GM19395 (cell line): ENCODE results near the gene TCTN2.
A peak's percentile ranks its signal among the peaks of the same experiment; 100 is the strongest.

Experiments used
- ATAC-seq: cut with Tn5 transposase; IDR thresholded peaks from one replicate; pipeline ENCODE4 v1.9.1; 2021; ENCODE audit warnings: mild to moderate bottlenecking, moderate library complexity; ENCODE audit not compliant: unreplicated experiment

The TCTN2 gene

DNA sequence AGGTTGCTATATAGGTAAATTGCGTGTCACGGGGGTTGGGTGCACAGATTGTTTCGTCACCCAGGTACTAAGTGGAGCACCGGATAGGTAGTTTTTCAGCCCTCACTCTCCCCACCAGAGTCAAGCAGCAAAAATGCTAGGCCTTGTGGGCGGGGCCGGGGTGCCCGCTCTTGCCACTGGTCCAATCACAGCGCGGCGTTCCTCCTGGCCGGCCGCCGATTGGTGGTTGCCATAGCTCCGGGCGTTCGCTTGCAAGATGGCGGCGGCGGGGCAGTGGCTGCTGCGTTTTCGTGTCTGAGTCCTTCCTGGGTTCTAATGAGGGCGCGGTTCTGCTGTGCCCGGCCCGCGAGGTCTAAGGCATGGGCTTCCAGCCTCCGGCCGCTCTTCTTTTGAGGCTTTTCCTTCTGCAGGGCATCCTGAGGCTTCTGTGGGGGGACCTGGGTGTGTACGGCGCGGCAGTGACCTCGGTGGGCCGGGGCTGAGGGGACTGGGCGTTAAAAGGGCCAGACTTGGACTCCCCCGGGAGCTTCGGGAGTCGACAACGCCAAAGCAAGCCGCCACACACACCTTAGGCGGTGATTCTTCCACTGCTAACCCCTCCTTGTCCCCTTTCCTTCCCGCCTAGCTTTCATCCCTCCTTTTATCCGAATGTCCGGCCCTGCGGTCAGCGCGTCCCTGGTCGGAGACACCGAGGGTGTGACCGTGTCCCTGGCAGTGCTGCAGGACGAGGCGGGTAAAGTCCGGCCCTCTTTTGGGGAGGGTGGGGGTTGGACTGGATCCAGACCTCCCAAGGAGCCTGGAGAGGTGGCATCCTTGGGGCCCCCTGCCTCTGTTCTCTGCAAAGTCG is at the start of gene TCTN2:
TCTN2 (plus strand) TSS at position 232 of the 847 bp plus-strand sequence; CDS start at position 360, 128 bp downstream.
- ATAC-seq = peak; percentile 100

DNA sequence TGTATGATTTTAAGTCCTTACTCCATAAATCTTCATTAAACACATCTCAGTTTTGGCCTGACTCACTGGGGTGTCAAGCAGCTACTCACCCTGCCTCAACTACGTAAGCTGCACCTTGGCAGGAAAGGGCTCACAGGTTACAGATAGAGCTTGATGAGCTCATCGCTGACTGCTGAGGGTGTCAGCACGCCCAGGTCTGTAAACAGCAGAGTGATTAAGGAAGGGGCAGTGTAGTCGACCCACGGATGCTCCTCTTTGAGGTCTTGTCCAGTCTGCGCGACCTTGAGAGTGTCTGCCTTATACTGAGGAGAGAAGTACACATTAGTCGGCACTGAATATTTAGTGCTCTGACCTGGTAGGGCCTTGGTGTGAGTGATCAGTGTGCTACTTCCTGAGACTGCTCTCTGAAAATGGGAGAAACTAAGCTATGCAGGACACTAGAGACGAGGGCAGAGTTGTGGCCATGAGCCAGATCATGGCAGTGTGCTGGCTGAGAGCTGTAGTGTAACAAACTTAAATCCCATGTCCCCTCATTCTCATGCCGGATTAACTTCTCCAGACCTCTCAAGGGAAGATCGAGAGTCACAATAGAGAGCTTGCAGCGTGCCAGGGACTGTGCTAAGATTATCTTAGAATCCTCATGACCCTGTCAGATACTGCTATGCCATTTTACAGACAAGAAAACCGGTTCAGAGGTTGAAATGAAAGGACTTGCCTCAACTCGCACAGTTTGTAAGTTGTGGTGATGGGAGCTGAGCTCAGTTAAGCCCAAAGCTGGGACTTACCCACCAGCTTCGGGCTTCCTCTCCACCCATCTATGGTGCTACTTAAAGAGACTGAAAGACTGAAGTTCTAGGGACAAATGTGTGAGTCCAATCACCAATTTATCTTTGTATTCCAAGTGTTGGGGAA is 49.0 kb upstream of the TCTN2 start:
- no peak for ATAC-seq

DNA sequence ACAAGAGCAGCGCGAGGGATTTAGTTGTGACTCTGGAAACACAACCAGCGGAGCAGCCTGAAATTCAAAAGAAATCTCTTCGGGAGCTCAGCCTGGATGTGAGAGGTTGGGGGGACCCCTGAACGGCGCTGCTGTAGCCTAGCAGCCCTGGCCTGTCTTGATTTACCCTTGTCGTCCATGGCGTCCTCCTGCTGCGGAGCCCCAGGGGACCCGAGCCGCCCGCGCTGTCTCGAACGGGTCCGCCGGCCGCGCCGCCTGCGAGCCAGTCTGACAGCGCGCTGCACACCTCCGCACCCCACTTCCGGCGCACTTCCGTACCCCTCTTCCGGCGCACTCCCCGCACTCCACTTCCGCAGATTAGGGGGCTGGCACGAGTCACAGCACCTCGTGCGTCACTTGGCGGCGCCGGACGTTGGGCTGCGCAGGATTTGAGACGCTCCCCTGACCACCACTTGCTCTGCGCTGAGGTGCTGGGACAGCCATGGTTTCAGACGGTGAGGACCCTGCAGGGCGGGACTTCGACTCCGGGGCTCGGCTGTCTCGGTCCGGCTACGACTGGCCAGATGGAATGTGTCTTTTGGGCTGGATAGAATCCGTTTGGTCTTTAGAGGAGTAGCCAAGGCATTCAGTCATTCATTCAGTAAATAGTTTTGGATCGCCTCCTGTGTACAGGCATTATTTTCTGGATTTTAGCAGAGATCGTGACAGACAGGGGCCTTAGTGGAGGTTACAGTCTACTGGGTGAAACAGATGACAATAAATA is 37.4 kb upstream of the TCTN2 start, which contains the start of the genes EIF2B1 and GTF2H3:
EIF2B1 (minus strand) TSS at position 308 of the 763 bp plus-strand sequence; CDS start at position 179, 129 bp downstream.
GTF2H3 (plus strand) TSS at position 451 of the 763 bp plus-strand sequence; CDS start at position 482, 31 bp downstream.
- peak; percentile 96 for ATAC-seq

DNA sequence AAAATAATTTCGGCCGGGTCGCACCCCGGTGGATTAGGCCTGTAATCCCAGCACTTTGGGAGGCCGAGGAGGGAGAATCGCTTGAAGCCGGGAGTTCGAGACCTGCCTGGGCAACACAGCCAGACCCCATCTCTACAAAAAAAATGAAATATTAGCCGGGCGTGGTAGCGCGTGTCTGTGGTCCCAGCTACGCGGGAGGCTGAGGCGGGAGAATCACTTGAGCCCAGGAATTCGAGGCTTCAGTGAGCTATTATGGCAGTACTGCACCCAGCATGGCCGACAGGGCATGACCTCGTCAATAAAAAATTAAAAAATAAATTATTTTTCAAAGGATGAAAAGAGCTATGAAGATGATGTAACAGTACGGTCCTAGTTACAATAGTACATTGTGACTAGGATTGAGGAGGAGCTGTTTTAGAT is 36.8 kb upstream of the TCTN2 start:
- ATAC-seq = no peak

DNA sequence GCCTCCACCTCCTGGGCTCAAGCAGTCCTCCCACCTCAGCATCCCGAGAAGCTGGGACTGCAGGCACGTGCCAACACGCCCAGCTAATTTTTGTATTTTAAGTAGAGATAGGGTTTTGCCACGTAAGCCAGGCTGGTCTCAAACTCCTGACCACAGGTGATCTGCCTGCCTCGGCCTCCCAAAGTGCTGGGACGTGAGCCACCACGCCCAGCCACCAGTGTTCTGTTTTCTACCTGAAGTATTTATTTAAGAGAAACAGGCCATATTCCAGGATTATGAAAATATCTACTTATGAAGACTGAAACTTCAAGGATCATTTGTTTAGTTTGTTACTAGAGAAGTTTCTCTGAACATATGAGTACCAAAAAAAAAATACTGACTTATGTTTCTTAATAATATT is 27.0 kb upstream of the TCTN2 start:
- no peak for ATAC-seq

DNA sequence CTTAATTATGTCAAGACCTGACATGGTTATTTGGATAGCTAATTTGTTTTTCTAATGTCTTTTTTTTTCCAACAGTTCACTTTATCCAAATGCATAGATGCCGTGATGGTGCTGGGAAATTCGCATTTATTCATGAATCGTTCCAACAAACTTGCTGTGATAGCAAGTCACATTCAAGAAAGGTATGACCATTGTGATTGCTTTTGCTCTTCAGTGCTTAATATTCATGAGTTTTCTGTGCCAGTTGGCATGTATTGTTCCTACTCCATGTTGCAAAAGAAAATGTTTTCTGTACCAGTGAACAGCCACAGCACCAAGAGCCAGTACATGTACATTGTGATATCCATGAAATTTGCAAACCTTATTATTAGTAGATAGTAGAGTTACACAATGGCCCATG is 25.5 kb upstream of the TCTN2 start:
- no peak for ATAC-seq

DNA sequence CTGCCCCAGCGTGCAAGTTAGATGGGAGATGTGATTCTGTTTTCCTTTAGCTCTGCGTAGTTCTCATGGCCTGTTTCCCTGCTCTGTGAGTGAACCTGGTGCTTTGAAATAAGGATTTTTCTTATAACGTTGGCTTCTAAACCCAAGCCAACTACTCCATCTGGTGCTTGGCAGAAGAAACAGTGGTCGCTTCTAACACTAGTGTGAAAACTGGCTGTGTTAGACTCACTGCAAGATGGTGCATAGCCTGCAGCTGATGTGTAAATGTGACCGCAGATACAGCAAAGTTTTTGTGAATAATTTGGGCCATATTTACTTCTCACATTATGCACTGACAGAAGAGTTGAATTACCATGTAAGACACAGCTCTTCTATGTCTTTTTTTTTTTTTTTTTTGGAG is 25.0 kb upstream of the TCTN2 start:
- ATAC-seq = no peak

DNA sequence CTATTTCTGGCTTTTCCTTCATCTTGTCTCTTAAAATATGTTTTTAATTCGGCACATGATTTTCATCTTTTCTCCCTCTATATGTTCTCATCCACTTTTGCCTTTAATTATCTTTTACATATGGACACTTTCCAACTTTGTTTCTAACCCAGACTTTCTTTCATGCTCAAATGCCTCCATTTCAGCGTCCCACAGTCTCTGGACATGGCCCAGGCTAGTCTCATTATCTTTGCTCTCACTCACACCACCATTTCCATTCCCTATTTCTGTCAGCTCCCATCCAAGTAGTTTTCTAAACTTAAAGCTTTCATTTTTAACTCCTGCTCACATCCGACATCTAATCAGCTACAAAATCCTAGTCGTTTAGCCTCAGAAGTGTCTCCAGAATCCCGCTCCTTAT is 22.5 kb upstream of the TCTN2 start:
- no peak for ATAC-seq

DNA sequence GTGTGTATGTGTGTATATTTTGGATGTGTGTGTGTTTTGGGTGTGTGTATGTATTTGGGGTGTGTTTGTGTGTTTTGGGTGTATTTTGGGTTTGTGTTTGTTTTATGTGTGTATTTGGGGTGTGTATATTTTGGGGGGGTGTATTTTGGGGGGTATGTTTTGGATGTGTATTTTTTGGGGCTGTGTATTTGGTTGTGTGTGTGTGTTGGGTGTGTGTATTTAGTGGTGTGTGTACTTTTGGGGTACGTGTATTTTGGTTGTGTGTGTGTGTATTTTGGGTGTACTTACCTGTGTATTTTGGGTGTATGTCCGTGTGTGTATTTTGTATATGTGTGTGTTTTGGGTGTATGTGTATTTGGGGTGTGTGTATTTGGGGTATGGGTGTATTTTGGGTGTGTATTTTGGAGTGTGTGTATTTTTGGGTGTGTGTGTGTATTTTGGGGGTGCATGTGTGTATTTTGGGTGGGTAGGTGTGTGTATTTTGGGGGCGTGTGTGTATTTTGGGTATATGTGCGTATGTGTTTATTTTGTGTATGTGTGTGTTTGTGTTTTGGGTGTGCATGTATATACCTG is 16.7 kb upstream of the TCTN2 start:
- no peak for ATAC-seq

DNA sequence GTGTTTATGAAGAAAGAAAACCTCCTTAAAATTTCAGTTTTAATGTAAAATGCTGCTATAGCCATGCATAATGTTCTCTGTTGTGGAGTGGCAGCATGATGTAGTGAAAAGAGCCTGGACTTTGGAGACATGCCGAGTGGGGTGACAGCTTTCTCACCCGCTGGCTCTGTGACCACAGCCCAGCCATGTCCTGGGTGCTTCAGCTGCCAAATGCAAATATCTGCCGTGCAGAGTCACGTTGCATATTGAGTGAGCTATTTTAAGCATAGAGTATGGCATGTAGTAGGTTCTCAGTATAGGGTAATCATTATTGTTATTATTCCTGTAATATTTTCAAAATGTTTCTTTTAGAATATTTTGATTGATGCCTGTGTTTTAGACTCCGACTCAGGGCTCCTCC is 15.5 kb upstream of the TCTN2 start:
- ATAC-seq = peak; percentile 83

DNA sequence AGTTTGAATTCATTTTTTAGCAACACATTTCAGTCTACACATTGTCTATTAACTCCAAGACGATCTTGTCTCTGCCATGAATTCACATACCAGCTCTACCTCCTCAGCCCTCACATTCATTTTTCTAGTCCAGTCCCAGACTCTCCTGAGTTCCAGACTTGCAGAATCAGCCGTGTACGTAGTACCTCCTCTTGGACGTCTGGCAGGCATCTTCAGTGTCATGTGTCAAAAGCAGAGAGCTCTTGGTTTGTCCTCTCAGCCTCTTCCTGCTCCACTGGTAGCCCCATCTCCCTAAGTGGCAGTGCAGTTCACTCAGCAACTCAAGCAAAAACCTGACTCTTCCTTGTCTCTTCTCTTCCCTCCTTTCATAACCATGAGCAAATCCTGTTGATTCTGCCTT is 14.5 kb upstream of the TCTN2 start:
- no peak for ATAC-seq

DNA sequence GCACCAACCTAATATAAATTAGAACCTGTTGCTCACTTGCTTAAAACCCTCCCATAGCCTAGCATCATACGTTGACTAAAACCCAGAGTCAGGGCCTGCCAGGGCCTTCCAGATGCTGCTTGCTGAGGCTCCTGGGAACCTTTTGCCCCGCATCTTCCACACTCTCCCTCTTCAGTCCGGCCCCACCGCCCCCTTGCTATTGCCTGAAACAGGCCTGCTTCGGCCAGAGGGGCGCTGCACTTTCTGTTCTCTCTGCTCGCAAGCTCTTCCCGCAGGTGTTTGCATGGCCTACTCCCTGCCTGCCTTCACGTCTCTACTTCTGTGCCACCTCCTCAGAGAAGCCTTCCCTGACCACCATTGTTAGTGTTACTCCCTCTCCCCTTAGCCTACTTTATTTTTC is 13.7 kb upstream of the TCTN2 start:
- ATAC-seq = no peak

DNA sequence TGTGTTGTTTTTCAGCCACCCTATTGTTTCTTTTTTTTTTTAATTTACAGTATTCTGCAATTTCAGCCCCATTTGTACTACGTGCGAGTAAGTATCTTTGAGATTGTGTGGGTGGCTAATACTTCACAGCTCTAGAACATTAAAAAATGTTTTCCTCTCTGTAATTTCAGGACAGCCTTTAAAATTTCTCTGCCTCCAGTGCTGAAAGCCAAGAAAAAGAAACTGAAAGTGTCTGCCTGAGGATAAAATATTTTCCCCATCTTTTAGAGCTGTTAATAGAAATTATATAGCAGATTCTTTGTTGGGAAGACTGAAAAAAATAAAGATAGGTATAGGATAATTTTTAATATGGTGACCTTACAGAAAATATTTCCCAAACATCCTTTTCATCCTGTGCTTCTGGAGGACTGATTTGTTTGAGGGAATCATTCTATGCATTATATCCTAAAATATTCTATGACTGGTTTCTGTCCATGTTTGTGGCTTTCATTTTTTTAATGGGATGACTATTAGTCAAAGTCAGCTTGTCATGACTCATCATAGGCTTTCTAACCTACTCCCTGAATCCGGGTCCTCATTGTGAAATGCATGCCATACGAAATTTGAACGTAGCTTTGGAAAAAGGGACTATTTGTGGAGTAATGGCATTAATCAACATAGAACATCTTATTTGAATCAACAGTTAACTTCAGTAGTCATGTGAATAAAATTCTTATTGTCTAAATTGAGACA is 10.8 kb upstream of the TCTN2 start:
- no peak for ATAC-seq

DNA sequence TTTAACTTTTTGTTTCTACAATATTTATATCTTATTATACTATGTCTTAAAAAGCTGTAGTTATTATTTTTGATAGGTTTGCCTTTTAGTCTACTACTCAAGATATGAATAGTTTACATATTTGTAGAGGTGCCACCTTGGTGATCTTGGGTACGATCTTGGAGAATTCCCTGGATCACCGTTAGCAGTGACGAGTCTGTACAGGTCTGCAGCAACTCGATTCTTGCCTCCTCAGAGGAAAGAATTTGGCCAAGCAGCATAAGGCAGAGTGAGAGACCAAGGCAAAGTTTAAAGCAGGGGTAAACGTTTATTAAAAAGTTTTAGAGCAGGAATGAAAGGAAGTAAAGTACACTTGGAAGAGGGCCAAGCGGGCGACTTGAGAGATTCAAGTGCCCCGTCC is 3.1 kb upstream of the TCTN2 start:
- no peak for ATAC-seq

DNA sequence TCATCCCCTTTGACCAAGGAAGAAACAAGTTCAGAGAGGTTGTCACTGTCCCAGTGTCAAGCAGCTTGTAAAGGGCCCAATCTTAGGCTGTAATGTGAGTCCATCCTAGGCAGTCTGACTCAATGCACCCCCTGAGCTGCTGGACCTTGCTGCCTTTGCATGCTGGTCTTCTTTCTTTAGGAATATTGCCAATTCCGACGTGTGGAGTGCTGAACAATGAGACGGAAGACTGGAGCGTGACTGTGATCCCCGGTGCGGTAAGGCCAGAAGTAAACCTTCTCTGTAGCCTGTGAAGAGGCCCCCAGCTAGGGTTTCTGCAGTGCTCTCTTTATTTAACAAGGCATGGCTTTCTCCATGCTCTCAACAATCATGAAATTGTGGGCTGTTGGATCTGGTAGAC is 963 bp downstream of the TCTN2 start:
- ATAC-seq = no peak

DNA sequence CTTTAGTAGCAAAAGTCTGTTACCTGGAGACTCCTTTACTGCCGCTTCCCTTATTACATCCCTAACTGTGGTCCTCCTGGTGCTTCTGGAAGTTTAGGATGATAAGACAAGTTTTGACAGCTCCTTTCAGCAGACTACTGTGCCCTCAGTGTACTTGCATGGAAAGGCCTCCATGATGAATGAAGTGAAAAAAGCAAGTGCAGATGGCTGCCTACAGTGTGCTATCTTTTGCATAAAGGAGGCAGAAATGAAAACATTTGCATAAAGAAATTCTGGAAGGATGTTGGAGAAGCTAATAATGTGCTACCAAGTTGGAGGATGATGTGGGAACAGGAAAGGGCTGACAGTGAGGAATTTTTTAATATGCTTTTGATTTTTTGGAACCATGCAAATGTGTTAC is 4.5 kb downstream of the TCTN2 start:
- no peak for ATAC-seq

DNA sequence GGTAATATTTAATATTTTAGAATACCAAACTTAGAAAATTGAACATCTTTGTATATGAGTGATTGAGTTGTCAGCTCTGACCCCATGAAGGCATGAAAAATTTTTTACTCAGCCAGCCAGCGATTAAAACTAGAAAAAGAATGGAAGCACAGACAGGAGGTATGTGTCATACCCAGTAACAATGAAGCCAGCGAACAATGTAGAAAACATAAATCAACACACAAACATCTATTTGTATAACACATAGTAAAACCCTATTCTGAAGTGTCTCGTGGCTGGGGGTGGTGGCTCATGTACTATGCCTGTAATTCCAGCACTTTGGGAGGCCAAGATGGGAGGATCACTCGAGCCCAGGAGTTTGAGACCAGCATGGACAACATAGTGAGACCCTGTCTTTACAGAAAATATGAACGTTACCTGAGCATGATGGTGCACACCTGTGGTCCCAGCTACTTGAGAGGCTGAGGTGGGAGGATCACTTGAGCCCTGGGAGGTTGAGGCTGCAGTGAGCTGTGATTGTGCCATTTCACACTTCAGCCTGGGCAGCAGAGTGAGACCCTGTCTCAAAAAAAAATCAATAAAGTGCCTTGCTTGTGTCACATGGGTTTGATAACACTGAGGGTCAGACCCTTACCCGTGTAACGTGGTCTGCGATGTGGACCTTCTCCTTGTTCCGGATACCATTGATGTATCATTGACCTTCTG is 5.9 kb downstream of the TCTN2 start:
- no peak for ATAC-seq

DNA sequence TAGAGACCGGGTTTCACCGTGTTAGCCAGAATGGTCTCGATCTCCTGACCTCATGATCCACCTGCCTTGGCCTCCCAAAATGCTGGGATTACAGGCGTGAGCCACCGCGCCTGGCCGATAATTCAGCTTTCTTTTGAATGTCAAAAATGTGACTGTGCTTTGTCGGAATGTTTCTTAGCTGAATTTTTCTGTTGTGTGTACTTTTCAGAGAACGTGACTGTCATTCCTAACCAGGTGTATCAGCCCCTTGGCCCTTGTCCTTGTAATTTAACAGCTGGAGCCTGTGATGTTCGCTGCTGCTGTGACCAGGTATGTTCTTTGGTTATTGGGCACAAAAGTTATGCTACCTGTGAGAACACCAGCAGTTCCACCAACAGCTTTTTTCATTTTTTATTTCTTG is 8.1 kb downstream of the TCTN2 start:
- ATAC-seq = no peak

DNA sequence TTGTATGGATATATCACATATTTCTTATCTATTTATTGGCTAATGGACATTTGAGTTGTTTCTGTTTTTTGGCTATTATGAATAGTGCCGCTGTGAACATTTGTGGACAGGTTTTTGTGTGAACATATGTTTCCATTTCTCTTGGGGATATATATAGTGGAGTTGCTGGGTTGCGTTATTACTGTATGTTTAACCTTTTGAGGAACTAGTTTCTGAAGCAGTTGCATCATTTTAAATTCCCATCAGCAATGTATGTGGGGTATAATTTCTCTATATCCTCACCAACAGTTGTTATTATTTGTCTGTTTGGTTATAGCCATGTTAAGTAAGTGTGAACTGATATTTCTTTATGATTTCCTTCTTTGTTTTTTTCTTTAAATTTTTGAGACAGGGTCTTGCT is 10.7 kb downstream of the TCTN2 start:
- ATAC-seq = peak; percentile 62
